ENCODE results near the gene LMCD1. TPM values are rescaled to one million over a fixed set of nuclear protein-coding genes. Genes with fewer than 3 reads are reported as not detected.

LMCD1 gene
- total RNA-seq, 1 donor from 2014 or later = 459 TPM

- DNase-seq (ENCODE audit: low spot score) = peak; percentile 87
Observed at GRCh38 chr3:8482960-8483665, 18.5 kb upstream of the LMCD1 start.

DNA sequence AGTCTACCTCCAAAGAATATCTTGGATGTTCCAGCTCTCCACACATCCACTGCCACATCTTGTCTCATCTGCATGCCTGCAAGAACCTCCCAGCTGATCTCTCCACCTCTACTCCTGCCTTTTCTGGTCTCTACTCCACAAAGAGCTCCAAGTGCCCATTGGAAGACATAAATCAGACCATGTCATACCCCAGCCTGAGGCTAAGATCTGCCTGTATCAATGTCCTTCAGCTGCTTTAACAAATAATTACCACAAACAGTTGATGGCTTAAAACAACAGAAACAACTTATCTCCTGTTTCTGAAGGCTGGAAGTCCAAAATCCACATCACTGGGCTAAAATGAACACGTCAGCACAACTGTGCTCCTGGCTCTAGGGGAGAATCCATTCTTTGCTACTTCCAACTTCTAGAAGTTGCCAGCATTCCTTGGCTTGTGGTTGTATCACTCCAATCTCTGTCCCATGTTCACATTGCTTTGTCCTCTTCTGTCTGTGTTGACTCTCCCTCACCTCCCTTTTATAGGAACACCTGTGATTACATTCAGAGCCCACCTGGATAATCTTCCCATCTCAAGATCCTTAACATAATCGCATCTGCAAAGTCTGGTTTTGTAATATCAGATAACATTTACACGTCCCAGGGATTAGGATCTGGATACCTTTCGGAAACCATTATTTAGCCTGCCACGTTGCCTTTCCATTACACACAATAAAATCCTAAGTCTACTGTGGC, 17.0 kb upstream of the LMCD1 start:
- no peak for DNase-seq (ENCODE audit: low spot score)

- no peak for DNase-seq (ENCODE audit: low spot score)
Observed at GRCh38 chr3:8485141-8485870, 16.3 kb upstream of the LMCD1 start.

GRCh38 chr3:8485943-8486342, 15.7 kb upstream of the LMCD1 start:
- DNase-seq (ENCODE audit: low spot score) = no peak

DNA sequence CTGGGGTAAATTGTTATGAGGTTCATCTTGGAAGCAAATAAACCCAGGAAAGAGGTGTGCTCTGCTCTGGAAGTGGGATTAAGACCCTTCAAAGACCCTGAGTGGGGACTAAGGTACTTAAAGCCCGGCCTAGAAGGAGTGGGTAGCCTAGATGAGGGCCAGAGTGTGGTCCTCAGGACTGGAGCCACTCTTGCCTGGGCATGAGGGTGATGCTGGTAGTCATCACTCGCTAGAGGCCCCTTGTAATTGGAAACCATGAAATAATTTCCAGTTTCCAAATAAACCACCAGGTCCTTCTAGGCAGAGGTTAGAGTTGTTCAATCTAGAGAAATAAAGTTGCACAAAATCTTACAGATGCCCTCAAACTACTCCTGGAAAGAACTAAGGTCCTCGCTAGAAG, 15.2 kb upstream of the LMCD1 start:
- DNase-seq (ENCODE audit: low spot score) = no peak

- peak; percentile 99 for DNase-seq (ENCODE audit: low spot score)
Observed at GRCh38 chr3:8486936-8487335, 14.7 kb upstream of the LMCD1 start.

DNA sequence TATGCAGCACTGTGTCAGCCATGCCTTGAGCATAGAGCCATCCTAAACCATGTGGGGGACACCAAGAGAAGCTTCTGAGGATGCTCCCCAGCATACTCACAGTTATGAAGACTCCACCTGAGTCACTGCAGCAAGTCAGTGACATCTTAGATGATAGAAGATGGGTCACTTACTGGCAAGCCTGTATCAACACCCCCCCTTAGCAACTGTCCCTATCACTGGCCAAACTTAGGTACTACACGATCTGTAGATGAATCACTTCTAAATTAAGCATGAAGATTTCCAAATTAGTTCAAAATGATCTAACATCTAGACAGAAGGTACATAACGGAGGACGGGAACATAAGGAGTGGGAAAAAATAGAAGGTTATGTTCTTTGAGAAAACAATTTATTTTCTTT, 13.2 kb upstream of the LMCD1 start:
- DNase-seq (ENCODE audit: low spot score) = no peak

- DNase-seq (ENCODE audit: low spot score) = no peak
Observed at GRCh38 chr3:8488877-8489276, 12.7 kb upstream of the LMCD1 start.

DNA sequence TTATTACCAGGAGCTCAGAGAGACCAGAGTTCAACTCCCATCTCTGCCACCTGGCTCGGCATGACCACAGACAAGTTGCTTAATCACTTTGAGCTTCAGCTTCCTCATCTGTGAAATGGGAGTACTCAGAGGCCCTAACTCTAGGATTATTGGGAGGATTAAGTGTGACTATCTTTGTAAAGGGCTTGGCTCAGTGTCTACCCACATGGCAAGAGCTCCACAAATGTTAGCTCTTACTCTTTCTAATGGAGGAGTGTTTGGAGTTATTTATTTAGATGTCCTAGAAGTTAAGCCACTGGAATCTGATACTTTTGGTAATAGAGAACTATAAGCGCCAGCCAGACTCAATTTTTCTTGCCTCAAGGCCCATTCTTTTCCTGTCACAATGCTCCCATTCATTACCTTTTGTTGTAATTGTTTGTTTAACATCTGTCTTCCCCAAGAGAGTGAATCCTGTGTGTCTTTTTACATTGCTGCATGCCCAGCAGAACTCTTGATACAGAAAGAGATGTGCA, 12.3 kb upstream of the LMCD1 start:
- peak; percentile 50 for DNase-seq (ENCODE audit: low spot score)

- peak; percentile 98 for DNase-seq (ENCODE audit: low spot score)
Observed at GRCh38 chr3:8490079-8490552, 11.5 kb upstream of the LMCD1 start.

DNA sequence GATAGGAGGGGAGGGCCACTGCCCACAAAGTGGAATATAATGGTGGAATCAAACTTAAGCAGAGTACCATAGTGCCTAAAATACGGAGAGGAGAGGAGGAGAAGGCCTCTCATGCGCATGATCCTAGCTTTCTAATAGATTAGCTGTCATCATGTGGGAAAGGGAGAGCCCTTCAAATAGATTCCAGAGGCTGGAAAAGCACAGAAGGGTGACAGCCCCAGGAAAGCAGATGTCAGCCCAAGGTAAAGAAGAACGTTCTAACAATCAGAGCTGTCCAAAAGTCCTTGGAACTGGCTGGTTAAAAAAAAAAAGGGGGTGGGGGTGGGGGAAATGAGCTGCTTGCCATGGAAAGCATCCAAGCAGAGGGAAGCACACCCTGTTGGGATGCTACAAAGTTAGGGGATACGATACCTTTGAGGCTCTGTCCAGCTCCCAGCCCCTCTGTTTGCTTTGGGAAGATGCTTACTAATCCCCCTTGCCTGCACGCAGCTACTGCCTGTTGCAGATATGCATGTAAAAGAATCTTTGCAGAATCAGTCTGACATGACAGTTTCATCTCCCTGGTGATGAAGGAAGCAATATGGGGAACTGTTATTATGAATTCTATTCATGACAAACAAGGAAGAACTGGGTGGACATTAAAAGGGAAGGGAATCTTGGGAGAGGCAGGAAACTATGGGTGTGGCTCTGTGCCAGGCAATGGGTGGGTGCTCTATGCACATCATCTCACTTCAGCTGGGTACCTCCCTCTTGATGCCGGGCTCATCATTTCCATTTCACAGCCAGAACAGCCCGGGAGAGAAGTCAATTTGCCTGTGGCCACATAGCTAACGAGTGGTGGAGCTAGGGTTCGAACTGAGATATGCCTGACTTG, 10.1 kb upstream of the LMCD1 start:
- DNase-seq (ENCODE audit: low spot score) = peak; percentile 77

GRCh38 chr3:8492744-8493511, 8.7 kb upstream of the LMCD1 start:
- no peak for DNase-seq (ENCODE audit: low spot score)

GRCh38 chr3:8493744-8494143, 7.9 kb upstream of the LMCD1 start:
- DNase-seq (ENCODE audit: low spot score) = no peak

DNA sequence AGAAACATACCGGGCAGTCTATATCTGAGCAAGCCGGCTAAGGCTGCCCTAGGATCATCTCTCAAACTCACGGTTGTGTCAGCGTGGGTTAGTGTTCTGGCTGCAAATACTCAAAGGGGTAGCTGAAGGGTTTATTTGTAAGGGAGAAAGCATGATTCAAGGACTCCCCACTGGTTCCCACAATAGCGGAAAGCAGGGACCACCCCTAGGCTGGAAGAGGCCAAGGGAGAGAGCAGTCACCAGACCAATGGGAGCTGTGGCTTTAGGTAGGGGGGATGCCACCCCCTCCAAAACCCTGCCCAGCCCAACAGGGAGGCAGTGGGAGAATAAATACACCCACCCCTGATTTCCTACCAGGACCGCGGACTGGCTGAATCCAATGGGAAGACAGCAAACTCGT, 7.3 kb upstream of the LMCD1 start:
- no peak for DNase-seq (ENCODE audit: low spot score)

DNA sequence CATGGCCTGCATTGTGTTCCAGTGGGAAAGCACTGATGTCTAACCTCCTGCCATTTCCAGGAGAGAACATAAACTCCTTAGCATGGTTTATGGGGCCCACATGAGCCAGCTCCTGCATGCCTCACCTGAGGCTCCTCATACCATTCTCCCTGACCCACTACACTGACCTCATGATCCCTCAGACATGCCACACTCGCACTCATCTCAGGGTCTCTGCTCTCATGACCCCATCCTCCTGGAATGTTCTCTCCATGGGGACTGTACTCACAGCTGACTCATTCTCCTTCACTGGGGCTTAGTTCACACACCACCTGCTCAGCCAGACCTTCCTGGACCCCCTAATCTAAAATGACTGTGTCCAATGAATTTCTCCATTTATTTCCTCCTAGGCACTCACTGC, 4.0 kb upstream of the LMCD1 start:
- no peak for DNase-seq (ENCODE audit: low spot score)

DNA sequence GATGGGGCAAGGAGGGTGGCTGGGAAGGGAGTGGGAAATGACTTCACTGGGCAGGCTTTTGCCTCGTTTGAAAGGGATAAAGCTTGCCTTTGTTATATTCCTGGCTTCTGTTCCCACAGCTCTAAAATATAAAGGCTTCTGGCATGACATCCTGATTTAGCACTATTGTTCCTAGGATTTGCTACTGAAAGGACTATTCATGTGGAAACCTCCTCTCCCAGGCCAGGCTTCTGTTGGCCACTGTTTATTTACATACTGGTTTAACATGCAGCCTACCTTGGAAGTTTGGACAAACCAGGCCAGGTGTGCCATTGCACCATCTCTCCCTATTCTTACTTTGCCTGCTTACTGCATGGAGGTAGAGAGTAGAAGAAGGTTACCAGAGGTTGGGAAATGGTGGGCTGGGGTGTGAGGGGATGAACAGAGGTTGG, 2.4 kb upstream of the LMCD1 start:
- no peak for DNase-seq (ENCODE audit: low spot score)

DNA sequence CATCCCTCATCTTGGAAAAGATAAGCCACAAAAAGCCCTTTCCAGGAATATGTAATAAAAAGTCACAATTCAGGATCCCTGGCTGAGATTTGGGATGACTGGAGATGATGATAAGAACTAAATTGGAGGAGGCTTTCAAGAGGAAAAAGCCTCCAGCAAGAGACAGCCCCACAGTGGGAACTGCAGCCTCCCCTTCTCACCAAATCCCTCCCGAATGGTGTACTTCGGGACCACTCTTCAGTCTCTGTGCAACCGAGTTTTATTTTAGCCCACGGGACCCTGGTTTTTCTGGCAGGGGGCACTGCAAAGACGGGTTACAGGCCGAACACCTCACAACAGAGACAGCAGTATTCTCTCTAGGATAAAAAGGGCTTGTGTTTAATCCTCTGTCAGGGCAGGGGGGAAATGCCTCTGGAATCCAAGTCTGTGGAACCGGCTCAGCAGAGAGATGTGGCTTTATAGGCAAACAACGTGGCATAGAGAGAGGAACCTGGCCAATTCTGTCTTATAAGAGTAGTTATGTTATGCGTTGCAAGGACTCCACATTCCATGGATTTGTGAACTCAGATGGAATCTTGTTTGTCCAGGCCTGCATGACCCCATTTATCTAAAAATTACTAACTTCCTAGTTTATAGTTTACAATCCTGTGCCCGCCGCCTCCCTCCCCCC, 1.2 kb upstream of the LMCD1 start:
- DNase-seq (ENCODE audit: low spot score) = peak; percentile 97

DNA sequence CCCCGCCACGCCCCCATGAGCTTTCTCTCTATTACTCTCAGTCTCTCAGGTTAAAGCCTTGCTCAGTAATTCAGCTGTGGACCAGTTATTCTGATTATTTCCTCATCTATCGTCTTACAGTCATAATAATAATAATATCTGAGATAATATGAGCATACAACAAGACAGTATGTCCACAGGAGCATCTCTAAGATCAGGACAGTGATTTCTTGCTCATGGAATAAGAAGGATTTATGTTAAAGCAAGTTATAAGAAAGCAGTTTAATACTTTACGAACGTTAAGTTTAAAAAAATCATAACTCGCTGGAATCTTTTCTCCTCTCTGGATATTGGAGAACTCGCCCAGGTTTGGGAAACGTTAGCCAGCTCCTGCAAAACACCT, 643 bp upstream of the LMCD1 start:
- no peak for DNase-seq (ENCODE audit: low spot score)

- DNase-seq (ENCODE audit: low spot score) = no peak
Observed at GRCh38 chr3:8503461-8503860, 1.8 kb downstream of the LMCD1 start.
